EH (cell line): ENCODE data around the gene RASA3.

ENCODE experiments used
- DNase-seq: peaks from one replicate; pipeline ENCODE4 v3.0.0-alpha.2; 2015; ENCODE audit warnings: low read depth

RASA3 gene

DNA sequence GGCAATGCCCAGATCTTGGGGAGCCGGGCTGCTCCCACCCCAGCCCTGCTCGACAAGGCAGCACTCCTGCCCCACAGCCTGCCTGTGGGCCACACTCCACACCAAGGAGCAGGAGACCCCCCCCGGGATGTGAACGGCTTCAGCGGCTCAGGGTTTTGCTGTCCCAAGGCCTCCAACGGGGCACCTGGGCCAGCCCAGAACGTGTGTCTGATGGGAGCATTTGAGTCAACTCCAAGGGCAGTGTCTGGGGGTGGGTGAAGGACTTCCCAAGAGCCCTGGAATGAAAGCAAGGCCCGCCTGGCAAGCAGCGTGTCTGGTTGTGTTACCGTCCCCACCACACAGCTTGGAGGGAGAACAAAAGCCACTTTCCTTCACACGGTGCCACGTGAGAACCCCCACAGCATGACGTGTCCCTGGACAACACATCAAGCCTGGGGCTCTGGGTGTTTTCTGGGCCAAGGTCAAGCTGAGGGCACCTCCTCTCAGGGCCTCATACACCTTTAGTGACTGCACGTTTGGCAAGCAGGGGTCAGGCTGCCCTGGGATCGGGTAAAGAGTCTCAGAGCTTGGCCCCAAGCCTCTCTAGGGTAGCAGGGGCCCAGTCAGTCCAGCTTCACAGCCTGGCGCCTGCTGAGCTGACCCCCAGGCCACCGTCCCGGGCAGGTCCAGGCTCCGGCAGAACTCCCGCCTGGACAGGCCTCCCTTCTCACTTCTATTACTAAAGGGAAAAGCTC, 164.5 kb downstream of the RASA3 start:
- no peak for DNase-seq

DNA sequence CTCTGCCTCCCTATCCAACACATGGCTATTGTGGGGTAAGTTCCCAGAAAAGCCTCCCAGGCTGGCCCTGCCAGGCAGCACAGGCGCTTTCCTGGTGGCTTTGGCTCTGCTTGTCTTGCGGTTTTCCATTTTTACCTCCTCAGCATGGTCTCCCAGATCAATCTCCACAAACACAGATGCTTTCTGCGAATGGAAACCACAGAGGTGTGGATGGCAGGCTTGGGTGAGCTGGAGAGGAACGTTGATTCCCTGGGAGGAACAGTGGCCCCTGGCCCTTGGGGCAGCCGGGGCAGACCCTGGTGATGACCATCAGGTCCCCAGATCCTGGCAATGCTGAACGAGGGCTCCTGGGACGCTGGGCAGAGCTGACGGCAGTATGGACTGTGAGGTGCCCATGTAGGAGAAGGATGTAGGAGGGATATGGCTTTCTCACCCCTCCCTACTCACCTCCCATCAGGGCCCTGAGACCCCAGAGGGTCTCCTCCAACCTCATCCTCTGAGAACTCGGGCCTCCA, 165.2 kb downstream of the RASA3 start:
- DNase-seq, result no peak

DNA sequence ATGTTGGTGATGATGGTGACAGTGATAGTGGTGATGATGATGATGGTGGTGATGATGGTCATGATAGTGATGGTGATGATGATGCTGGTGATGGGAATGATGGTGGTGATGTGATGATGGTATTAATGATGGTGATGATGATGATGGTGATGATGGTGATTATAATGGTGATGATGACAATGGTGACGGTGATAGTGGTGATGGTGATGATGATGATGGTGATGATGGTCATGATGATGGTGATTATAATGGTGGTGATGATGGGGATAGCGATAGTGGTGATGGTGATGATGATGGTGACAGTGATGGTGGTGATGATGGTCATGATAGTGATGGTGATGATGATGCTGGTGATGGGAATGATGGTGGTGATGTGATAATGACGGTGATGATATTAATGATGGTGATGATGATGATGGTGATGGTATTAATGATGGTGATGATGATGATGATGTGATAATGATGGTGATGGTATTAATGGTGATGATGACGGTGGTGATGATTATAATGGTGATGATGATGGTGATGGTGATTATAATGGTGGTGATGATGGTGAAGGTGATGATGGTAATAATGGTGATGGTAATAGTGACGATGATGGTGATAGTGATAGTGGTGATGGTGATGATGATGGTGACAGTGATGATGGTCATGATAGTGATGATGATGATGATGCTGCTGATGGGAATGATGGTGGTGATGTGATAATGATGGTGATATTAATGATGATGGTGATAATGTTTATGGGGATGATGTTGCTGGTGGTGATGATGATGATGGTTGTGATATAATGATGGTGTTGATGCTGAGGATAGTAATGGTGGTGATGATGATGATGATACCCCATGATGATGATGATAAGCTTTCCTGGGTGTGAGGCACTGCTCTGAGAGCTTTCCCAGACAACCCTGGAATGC, 166.2 kb downstream of the RASA3 start:
- DNase-seq, result no peak

DNA sequence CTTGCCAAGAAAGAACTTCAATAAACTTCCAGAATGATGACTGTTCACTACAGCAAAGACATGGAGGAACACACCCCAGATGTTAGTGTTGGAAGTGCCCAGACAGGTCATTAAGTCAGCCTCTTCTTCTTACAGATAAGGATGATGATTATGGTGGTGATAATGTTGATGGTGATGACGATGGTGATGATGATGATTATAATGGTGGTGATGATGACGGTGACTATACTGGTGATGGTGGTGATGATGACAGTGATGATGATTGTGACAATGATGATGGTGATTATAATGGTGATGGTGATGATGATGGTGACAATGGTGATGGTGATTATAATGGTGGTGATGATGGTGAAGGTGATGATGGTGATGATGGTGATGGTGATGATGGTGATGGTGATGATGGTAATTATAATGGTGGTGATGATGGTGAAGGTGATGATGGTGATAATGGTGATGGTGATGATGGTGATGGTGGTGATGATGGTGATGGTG, 167.0 kb downstream of the RASA3 start:
- no peak for DNase-seq

DNA sequence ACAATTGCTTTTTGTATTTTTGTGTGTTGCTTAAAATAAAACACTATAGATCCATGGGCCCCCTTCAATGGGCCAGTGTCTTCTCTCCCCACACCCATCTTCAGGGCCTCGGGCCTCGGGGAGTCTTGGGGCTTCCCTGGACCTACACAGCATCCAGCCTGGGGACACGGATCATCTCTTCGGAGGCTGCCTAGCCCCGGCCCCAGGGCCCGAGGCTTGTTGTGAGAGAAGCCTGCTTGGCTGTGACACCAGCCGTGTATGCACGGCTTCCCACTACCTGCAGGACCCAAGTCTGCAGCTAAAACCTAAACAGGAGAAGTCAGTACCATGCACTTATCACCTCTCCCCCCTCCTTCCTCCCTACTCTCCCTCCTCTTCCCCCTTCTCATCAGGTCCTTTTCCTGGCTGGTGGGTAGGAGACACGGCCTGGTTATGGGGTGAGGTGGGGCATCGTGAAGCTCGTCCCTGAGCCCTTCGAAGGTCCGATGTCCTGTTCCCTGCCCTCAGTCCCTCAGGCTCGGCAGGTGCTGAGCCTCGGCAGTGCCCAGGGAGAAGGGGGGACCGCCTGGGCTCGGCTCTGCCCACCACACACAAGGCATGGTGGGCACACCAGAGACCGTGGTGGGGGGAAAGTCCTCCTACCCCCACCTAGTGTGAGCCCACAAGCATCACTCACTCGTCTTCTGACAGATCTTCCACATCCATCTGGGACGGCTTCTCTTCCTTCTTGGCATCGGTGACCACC, 168.0 kb downstream of the RASA3 start:
- DNase-seq, result no peak

DNA sequence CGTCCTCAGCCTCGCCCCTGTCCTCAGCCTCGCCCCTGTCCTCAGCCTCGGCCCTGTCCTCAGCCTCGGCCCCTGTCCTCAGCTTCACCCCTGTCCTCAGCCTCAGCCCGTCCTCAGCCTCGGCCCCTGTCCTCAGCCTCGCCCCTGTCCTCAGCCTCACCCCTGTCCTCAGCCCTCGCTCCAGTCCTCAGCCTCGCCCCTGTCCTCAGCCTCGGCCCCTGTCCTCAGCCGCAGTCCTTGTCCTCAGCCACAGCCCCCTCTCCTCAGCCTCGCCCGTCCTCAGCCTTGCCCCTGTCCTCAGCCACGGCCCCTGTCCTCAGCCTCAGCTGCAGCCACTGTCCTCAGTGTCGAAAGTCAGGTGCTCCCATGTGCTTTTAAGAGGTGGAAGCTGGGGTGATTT, 169.0 kb downstream of the RASA3 start:
- DNase-seq, result no peak

DNA sequence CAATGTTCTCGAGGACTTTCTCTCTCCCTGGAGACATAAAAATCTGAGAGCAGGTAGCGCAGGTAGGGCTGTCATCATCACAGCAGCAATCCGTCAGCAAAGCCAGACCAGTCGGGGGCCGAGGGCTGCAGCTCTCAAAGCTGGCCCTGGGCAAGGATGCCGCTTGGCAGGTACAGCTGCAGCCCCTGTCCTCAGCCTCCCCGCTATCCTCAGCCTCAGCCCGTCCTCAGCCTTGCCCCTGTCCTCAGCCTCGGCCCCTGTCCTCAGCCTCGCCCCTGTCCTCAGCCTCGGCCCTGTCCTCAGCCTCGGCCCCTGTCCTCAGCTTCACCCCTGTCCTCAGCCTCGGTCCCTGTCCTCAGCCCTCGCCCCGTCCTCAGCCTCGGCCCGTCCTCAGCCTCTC, 169.4 kb downstream of the RASA3 start:
- DNase-seq, result no peak

DNA sequence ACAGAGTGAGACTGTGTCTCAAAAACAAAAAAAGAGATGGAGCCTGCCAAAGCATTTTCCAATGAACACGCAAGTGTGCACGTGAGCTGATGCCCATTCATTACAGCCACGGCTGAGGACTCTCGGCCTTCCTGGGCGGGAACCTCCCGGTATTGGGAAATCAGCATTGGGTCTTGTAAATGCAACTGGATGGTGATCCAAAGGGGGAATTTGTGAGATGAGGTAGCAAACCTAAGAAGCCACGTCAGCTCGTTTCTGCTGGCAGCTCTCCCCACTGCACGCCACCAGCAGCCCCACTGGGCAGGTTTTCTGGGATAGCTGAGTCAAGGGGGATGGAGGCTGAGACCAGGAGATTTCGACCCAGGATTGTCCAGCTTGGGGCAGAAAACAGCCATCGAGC, 170.0 kb downstream of the RASA3 start:
- DNase-seq, result no peak

DNA sequence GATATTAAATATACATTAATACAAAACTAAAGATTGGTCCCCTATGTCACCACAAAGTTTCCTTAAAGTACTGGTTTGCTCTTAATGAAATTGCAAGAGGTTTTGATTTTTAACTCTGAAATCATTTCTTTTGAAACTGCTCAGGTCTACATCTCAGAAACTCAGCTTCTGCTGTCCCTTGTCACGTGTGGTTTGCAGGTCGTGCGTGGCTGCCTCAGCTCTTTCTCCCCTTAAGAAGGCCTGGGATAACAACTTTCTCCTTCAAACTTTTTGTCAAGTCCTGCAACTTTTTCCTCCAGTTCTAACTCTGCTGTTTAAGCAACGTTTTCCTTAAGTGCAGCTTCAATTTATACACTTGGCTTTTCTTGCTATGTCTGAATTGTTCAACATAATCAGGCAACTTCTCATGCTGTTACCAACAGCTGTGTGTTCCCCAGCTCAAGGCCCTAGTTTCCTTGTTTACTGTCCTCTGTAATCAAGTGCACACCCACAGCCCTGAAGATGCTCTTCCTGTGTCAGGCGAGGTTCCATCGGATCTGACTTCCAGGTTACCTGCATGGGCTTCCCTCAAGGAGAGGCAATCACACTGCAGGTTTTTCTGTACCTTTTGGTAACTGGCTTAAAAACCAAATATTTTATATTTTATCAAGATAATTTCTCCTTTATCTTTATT, 172.0 kb downstream of the RASA3 start:
- DNase-seq, result no peak

DNA sequence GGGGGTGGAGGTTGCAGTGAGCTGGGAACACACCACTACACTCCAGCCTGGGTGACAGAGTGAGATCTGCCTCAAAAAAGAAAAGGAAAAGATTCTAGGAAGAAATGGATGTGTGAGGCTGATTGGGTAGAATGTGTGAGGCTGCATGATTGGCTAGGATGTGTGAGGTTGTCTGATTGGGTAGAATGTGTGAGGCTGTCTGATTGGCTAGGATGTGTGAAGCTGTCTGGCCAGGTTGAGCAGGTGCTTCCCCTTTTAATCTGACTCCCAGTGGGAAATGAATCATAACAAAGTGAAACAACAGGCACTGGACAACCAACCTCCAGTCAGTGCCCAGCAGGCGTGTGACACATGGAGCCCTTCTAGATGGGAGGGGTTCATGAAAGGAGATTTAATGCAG, 173.2 kb downstream of the RASA3 start:
- no peak for DNase-seq

DNA sequence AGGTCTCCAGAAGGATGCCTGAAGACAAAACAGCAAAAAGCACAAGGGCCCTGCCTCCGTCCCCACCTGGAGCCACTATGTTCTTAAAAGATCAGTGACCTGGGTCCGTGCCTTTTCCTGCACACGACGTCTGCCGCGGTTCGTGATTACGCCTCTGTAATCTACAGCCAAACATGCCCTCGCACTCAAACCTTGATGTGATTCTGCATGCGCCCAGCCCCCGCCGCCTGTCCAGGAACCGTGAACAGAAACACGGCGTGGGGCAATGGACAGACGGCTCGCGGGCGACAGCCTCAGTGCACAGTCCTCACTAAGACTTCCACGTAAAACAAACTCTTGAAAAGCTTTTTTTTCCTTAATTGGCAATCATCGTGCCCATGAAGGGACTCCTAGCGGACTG, 174.1 kb downstream of the RASA3 start:
- no peak for DNase-seq

DNA sequence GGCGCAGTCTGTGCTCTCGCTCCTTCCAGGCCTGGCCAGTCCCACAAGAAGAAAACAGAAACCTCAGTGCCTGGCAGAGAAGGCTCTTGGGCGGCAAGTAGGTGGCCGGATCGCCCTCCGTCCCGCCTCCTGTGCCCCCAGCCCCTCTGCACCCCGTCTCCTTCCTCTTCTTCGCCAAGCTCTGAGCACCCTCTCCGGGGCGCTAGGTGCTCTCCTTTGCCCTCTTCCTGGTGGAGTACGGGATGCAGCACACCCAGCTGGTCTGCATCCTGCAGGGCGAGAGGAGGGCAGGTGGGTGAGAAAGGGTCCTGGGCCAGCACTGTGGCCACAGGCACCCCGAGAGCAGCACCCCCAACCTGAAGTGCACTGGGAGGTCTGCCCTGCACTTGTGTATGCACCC, 175.9 kb downstream of the RASA3 start:
- DNase-seq, result no peak

DNA sequence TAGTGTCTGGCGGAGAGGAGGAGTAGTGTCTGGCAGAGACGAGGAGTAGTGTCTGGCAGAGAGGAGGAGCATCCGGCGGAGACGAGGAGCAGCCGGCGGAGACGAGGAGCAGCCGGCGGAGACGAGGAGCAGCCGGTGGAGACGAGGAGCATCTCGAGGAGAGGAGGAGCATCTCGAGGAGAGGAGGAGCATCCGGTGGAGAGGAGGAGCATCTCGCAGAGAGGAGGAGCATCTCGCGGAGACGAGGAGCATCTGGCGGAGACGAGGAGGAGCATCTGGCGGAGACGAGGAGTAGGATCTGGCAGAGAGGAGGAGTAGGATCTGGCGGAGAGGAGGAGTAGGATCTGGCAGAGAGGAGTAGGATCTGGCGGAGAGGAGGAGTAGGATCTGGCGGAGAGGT, 176.7 kb downstream of the RASA3 start:
- no peak for DNase-seq

DNA sequence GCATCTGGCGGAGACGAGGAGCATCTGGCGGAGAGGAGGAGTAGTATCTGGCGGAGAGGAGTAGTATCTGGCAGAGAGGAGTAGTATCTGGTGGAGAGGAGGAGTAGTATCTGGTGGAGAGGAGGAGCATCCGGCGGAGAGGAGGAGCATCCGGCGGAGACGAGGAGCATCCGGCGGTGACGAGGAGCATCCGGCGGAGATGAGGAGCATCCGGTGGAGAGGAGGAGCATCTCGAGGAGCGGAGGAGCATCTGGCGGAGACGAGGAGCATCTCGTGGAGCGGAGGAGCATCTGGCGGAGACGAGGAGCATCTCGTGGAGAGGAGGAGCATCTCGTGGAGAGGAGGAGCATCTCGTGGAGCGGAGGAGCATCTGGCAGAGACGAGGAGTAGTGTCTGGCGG, 177.2 kb downstream of the RASA3 start:
- no peak for DNase-seq

DNA sequence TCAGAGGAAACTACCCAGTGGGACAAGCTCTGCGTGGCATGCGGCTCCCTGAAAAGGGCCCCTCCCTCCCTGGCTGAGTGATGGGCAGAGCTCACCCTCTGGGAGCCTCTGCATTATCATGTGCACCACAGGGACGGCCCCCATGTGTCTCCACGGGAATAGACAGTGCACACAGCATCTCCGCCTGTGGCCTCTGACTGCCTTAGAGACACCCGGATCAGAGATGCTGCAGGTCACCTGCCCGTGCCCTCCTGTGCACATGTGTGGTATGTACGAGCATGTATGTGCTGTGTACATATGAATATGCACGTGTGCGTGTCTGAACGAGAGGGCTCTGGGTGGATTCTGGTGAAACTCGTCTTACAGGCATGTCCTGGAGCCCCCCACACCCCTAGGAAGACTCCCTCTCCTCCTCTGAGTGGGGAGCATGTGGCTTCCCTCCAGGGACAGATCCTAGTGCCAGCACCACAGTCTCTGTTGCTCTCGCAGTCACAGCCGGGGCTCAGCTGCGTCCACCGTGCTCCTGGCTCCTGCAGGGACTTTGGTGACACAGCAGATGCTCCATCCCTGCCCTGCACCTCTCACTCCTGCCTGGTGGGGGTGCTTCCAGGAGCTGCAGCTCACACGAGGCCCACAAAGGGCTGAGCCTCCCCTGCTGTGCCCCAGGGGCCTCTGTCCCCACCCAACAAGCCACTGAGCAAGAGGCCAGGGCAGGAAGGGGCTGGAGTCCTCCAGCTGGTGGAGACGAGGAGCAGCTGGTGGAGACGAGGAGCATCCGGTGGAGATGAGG, 178.2 kb downstream of the RASA3 start:
- no peak for DNase-seq

DNA sequence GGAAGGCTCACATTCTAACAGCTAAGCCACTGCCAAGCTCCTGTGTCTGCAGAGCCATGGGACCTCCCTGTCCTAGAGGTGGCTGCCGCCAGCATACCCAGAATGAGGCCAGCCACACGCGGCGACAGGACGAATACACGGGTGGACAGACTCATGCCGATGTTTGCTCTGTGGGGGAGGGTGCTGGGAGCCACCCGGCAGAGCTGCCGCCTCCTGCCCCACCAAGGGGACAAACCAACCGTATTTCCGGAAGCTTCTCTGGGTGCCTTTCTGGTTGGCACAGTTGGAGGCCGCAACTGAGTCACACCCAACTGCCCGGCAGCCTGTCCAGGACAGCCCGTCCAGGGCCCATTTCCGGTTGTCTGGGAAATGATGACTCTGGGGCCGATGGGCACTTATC, 178.9 kb downstream of the RASA3 start:
- no peak for DNase-seq

DNA sequence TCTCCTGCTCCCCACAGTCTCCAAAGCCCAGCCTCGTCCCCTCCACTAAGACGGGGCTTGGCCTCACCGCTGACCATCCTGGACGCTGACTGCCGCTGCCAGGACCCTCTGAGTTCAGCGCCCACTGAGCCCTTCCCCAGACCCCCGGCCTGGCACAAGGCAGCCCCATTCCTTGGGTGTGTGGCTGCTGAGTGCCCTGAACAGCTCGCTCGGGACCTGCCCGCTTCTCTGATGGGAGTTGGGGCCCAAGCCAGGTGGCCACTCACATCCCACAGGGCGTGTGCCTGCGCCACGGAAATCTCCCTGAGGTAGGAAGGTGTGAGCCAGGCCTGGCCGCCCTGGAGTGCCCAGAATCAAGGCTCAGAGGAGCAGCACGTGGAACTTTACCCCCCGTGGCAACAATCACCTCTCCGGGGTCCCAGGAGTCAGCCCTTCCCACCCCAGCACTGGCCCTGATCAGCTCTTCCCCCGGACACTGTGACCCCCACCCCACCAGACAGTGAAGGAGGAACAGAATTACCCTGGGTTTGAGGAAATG, 179.4 kb downstream of the RASA3 start:
- DNase-seq, result no peak

DNA sequence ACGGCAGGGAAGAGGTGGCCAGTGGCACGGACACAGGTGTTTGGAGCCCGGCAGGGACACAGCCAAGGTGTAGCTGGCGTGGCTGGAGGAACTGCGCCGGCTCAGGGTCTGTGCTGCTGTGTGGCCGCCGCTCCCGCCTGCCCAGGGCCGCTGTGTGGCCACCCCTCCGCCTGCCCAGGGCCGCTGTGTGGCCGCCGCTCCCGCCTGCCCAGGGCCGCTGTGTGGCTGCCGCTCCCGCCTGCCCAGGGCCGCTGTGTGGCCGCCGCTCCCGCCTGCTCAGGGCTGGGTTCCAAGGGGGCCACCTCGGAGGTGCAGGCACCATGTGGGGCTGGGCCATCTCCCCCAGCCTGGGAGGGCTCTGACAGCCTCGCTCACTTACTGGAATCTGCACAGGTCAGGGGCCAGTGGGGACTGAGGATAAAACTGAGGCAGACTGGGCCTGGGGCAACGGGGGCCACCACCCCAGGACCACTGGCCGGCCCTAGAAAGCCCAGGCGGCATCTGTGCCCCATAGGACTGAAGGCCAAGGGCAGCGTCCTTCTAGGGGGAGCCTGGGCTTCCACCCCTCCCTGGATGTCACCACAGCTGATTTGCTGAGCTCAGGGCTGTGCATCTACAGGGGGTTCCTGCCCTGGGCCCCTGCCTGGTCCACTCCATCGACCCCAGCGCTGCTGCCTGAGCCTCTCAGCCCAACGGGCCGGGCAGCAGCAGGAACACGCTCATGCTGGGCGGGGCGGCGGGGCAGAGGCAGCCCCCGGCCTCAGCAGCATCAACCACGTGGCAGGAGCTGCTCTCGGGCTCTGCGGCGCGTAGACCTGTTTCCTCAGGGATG, 180.1 kb downstream of the RASA3 start:
- no peak for DNase-seq

DNA sequence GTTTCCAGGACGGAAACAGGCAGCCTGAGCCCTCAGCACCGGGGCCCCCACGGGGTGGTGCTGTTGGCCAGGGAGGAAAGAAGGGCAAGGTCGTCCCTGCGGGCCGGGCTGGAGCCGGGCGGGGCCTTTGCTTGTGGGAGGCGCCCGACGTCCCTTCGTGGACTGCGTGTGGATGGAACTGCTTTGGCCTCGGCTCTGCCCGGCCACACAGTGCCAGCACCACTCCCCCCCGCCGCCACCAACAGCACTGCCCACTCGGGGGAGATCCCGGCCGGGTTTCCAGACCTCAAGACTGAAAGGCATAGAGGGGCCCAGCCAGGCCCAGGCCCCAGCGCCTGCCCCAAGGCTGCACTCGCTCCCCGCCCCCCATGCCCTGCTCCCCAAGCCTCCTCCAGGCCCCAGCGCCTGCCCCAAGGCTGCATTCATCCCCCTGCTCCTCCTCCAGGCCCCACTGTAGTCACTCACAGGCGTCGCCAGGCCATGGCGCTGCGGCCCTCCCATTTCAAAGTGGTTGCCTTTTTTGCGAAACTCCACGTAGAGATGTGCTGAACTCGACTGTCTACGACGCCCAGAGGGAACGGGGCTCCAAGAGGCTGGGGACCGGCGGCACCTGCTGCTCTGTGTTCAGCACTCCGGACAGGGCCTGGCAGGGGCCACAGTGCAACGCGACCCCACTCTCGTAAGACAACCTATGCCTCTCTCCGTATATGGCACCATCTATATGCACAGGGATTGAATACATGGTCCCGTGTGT, 181.0 kb downstream of the RASA3 start:
- peak; percentile 83 for DNase-seq
